Activated naive CD4-positive, alpha-beta T cell treated with anti-CD3 and anti-CD28 coated beads for 36 hours (primary cell): ENCODE measurements around the gene AADACL4. TPM values are rescaled to one million over a fixed set of nuclear protein-coding genes. Genes with fewer than 3 reads are reported as not detected.
A peak's percentile ranks its signal among the peaks of the same experiment; 100 is the strongest.

Experiments used
- CTCF ChIA-PET: fragments of 350-600 bp; sonication (Branson Sonifier 250); formaldehyde crosslinking; loops from one replicate; lab custom pipeline; 2021; ENCODE audit warnings: antibody characterized with exemption; lab: Charles Lee
- DNase-seq: peaks from one replicate; pipeline ENCODE4 v3.0.0-alpha.2; 2020
- H3K27ac Mint-ChIP-seq: one replicate; pipeline ENCODE4 v1.8.0; 2021; ENCODE audit warnings: mild to moderate bottlenecking, mixed read lengths
- H3K27me3 Mint-ChIP-seq: one replicate; pipeline ENCODE4 v1.8.0; 2021; ENCODE audit warnings: low read depth, mixed read lengths
- H3K36me3 Mint-ChIP-seq: one replicate; pipeline ENCODE4 v1.8.0; 2021; ENCODE audit warnings: low read depth, mixed read lengths
- H3K4me1 Mint-ChIP-seq: one replicate; pipeline ENCODE4 v1.8.0; 2021; ENCODE audit warnings: low read depth, mixed read lengths
- H3K4me3 Mint-ChIP-seq: one replicate; pipeline ENCODE4 v1.8.0; 2021; ENCODE audit warnings: mild to moderate bottlenecking, moderate library complexity, mixed read lengths
- H3K9me3 Mint-ChIP-seq: one replicate; pipeline ENCODE4 v1.8.0; 2021; ENCODE audit warnings: mixed read lengths
- intact Hi-C: fragments of 100-400 bp; cut with micrococcal nuclease; formaldehyde crosslinking; loops from one replicate; pipeline ENCODE4 v1.15.1; 2023
- total RNA-seq, 2 experiments: library from RNA; stranded (reverse); gene quantifications; one replicate each; pipeline ENCODE4 v1.2.3, GENCODE V29; 2021

The AADACL4 gene
- total RNA-seq, 2 experiments from 2014 or later: not detected

- Mint-ChIP-seq H3K4me3 (no peak overlapping the region), H3K4me1 (peaks cover 68% of the 10 kb centered on the region), H3K9me3 (peaks cover 3% of the 10 kb centered on the region), H3K27me3 (no peaks in the 10 kb centered on the region), H3K27ac (no peak overlapping the region), H3K36me3 (peaks cover 17% of the 10 kb centered on the region)
- CTCF ChIA-PET: interaction anchor here (0.6 to 2.1 kb wide), 11 partner anchors 10 to 274 kb away, joined by 3 to 8 read pairs (median 3); partner anchors contain the start of gene DHRS3
- intact Hi-C loops: loop anchor here (1.0 to 5.0 kb wide), 2 partner anchors 17 to 195 kb away; no protein-coding TSS in a partner anchor
- DNase-seq: no peak
These were observed 41.9 kb upstream of the AADACL4 start for GRCh38 chr1:12601700-12602658.

- Mint-ChIP-seq H3K4me3 (no peak overlapping the region), H3K27ac (no peak overlapping the region), H3K9me3 (peaks cover 8% of the 10 kb centered on the region), H3K27me3 (no peaks in the 10 kb centered on the region), H3K4me1 (peaks cover 68% of the 10 kb centered on the region), H3K36me3 (peaks cover 23% of the 10 kb centered on the region)
- CTCF ChIA-PET: interaction anchor here (0.9 to 1.6 kb wide), 2 partner anchors 12 to 161 kb away, joined by 3 to 7 read pairs; no protein-coding TSS in a partner anchor
- DNase-seq: no peak
- intact Hi-C loops: loop anchor here (5.0 kb wide), 1 partner anchor 195 kb away; no protein-coding TSS in a partner anchor
These were observed 41.2 kb upstream of the AADACL4 start for GRCh38 chr1:12602659-12603024.

GRCh38 chr1:12603224-12603623 is 40.7 kb upstream of the AADACL4 start:
- peaks cover 10% of the 10 kb centered on the region for H3K9me3 Mint-ChIP-seq
- DNase-seq: no peak
- H3K27me3 Mint-ChIP-seq: no peaks in the 10 kb centered on the region
- H3K27ac Mint-ChIP-seq: peak overlapping the region; percentile 30
- CTCF ChIA-PET: interaction anchor here (0.9 to 2.0 kb wide), 2 partner anchors 13 to 161 kb away, joined by 3 to 14 read pairs; partner anchors contain the start of gene DHRS3
- intact Hi-C loops: loop anchor here (5.0 kb wide), 1 partner anchor 196 kb away; no protein-coding TSS in a partner anchor
- peaks cover 65% of the 10 kb centered on the region for H3K4me1 Mint-ChIP-seq
- no peak overlapping the region for H3K4me3 Mint-ChIP-seq
- H3K36me3 Mint-ChIP-seq: peaks cover 28% of the 10 kb centered on the region

GRCh38 chr1:12604114-12604874 is 39.6 kb upstream of the AADACL4 start:
- peaks cover 10% of the 10 kb centered on the region for H3K9me3 Mint-ChIP-seq
- H3K36me3 Mint-ChIP-seq: peaks cover 33% of the 10 kb centered on the region
- peak overlapping the region; percentile 10 for H3K4me3 Mint-ChIP-seq
- CTCF ChIA-PET: interaction anchor here (0.6 to 2.0 kb wide), 2 partner anchors 12 to 134 kb away, joined by 3 to 14 read pairs; partner anchors contain the start of gene DHRS3
- peak overlapping the region; percentile 79 for H3K27ac Mint-ChIP-seq
- H3K4me1 Mint-ChIP-seq: peaks cover 71% of the 10 kb centered on the region
- intact Hi-C loops: loop anchor here (1.0 to 5.0 kb wide), 8 partner anchors 14 to 308 kb away; partner anchors contain the start of gene DHRS3
- DNase-seq: peak; percentile 90
- no peaks in the 10 kb centered on the region for H3K27me3 Mint-ChIP-seq

- peaks cover 35% of the 10 kb centered on the region for H3K36me3 Mint-ChIP-seq
- peaks cover 76% of the 10 kb centered on the region for H3K4me1 Mint-ChIP-seq
- CTCF ChIA-PET: interaction anchor here (0.6 to 2.0 kb wide), 2 partner anchors 11 to 134 kb away, joined by 3 to 14 read pairs; partner anchors contain the start of gene DHRS3
- no peaks in the 10 kb centered on the region for H3K27me3 Mint-ChIP-seq
- no peak overlapping the region for H3K4me3 Mint-ChIP-seq
- H3K27ac Mint-ChIP-seq: peak overlapping the region; percentile 79
- peaks cover 10% of the 10 kb centered on the region for H3K9me3 Mint-ChIP-seq
- intact Hi-C loops: loop anchor here (1.0 to 5.0 kb wide), 8 partner anchors 13 to 309 kb away; partner anchors contain the start of gene DHRS3
- DNase-seq: no peak
These were observed 38.9 kb upstream of the AADACL4 start for GRCh38 chr1:12604986-12605385.

- H3K27ac Mint-ChIP-seq: no peak overlapping the region
- H3K36me3 Mint-ChIP-seq: peaks cover 43% of the 10 kb centered on the region
- no peak for DNase-seq
- H3K9me3 Mint-ChIP-seq: peaks cover 10% of the 10 kb centered on the region
- H3K4me1 Mint-ChIP-seq: peaks cover 81% of the 10 kb centered on the region
- CTCF ChIA-PET: interaction anchor here (1.7 kb wide), 1 partner anchor 9 kb away, joined by 7 read pairs; no protein-coding TSS in a partner anchor
- intact Hi-C loops: no loop called here
- no peak overlapping the region for H3K4me3 Mint-ChIP-seq
- no peaks in the 10 kb centered on the region for H3K27me3 Mint-ChIP-seq
These were observed 36.6 kb upstream of the AADACL4 start for GRCh38 chr1:12607263-12607662.

GRCh38 chr1:12608311-12608957 is 35.5 kb upstream of the AADACL4 start:
- CTCF ChIA-PET: no interaction called here
- H3K4me1 Mint-ChIP-seq: peaks cover 79% of the 10 kb centered on the region

GRCh38 chr1:12609469-12610003 is 34.3 kb upstream of the AADACL4 start:
- Mint-ChIP-seq H3K36me3 (peaks cover 40% of the 10 kb centered on the region), H3K27me3 (no peaks in the 10 kb centered on the region), H3K4me1 (peaks cover 77% of the 10 kb centered on the region), H3K9me3 (peaks cover 10% of the 10 kb centered on the region), H3K27ac (no peak overlapping the region), H3K4me3 (no peak overlapping the region)
- CTCF ChIA-PET: no interaction called here
- DNase-seq: no peak
- intact Hi-C loops: no loop called here

More at GRCh38 chr1:12608311-12608957, 35.5 kb upstream of the AADACL4 start:
- H3K36me3 Mint-ChIP-seq: peaks cover 48% of the 10 kb centered on the region
- H3K9me3 Mint-ChIP-seq: peaks cover 10% of the 10 kb centered on the region
- DNase-seq: no peak
- no peak overlapping the region for H3K4me3 Mint-ChIP-seq
- H3K27ac Mint-ChIP-seq: no peak overlapping the region
- intact Hi-C loops: no loop called here
- H3K27me3 Mint-ChIP-seq: no peaks in the 10 kb centered on the region

GRCh38 chr1:12610305-12610935 is 33.5 kb upstream of the AADACL4 start:
- Mint-ChIP-seq H3K27me3 (no peaks in the 10 kb centered on the region), H3K36me3 (peaks cover 44% of the 10 kb centered on the region), H3K9me3 (peaks cover 10% of the 10 kb centered on the region), H3K4me1 (peaks cover 79% of the 10 kb centered on the region), H3K27ac (no peak overlapping the region), H3K4me3 (no peak overlapping the region)
- intact Hi-C loops: no loop called here
- CTCF ChIA-PET: interaction anchor here (0.7 kb wide), 1 partner anchor 465 kb away, joined by 3 read pairs; no protein-coding TSS in a partner anchor
- no peak for DNase-seq

- no peaks in the 10 kb centered on the region for H3K27me3 Mint-ChIP-seq
- CTCF ChIA-PET: no interaction called here
- peaks cover 81% of the 10 kb centered on the region for H3K4me1 Mint-ChIP-seq
- no peak overlapping the region for H3K27ac Mint-ChIP-seq
- intact Hi-C loops: no loop called here
- DNase-seq: no peak
- peaks cover 47% of the 10 kb centered on the region for H3K36me3 Mint-ChIP-seq
- no peak overlapping the region for H3K4me3 Mint-ChIP-seq
- peaks cover 10% of the 10 kb centered on the region for H3K9me3 Mint-ChIP-seq
These were observed 32.9 kb upstream of the AADACL4 start for GRCh38 chr1:12610941-12611340.

- Mint-ChIP-seq H3K4me3 (no peak overlapping the region), H3K9me3 (no peaks in the 10 kb centered on the region), H3K27ac (no peak overlapping the region), H3K27me3 (no peaks in the 10 kb centered on the region), H3K4me1 (peaks cover 68% of the 10 kb centered on the region), H3K36me3 (peaks cover 32% of the 10 kb centered on the region)
- intact Hi-C loops: no loop called here
- no peak for DNase-seq
- CTCF ChIA-PET: interaction anchor here (0.6 to 2.3 kb wide), 2 partner anchors 11 to 258 kb away, joined by 3 to 7 read pairs; no protein-coding TSS in a partner anchor
These were observed 30.7 kb upstream of the AADACL4 start for GRCh38 chr1:12613180-12613579.
